ENCODE data around the gene CEP55. TPM values are rescaled to one million over a fixed set of nuclear protein-coding genes. Genes with fewer than 3 reads are reported as not detected.

The CEP55 gene
- total and polyA plus RNA-seq, 2 donors (not counting 1 experiment from before 2014, with no cell fraction given) = 16.1 to 19.0 TPM

DNA sequence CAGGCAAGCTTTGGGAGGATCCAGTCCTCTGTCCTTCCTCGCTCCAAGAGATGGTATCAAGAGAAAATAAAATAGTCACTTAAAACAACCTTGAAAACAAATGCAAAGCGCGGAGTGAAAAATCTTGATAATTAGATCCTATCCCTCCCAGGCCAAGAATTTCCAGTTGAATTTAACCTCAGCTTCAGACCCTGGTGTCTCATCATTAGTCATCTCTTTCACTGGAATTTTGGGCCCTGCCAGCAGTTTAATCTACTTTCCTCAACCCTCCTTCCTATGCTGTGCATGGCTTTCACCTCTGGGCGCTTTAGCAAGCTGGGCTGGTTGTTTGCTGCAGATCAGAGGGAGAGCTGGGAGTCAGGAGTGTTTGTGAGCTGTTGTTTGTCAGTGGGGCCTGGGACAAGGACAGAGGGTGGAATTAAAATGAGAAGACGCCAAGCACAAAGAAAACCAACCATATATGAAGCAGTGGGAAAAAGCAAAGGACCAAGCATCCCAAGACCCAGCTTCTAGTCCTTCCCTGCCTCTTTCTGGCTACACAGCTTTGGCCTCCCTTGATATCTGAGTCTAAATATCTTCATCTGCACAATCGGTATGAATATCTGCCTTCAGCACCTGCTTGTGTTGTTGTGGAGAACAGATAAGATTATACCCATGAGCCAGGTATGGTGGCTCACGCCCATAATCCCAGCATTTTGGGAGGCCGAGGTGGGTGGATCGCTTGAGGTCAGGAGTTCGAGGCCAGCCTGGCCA, 27.8 kb upstream of the CEP55 start:
- H3K36me3 ChIP-seq (ENCODE audit: control insufficient read depth, insufficient read depth, low read length) = peaks cover 5% of the 10 kb centered on the region
- H3K4me3 ChIP-seq (replicated peaks in 1 of 4; ENCODE audit: control extremely low read depth in 1 of 4, insufficient read depth in 1 of 4, low read depth in 3 of 4, low read length in 4 of 4) = peak overlapping the region in 2 of 4 experiments; percentile 15 to 24
- H3K4me1 ChIP-seq (ENCODE audit: control insufficient read depth, extremely low read depth, insufficient read depth, low read length) = peaks cover 76% of the 10 kb centered on the region
- H3K27me3 ChIP-seq (ENCODE audit: control insufficient read depth, insufficient read depth, low read length) = no peaks in the 10 kb centered on the region
- peaks cover 69% of the 10 kb centered on the region for H3K79me2 ChIP-seq (ENCODE audit: control insufficient read depth, insufficient read depth, low read length)
- no peak for TF ChIP-seq EZH2 (IDR thresholded peaks at IDR 0.05; ENCODE audit: low read length, missing control alignments)
- TF ChIP-seq, protein P1, sequence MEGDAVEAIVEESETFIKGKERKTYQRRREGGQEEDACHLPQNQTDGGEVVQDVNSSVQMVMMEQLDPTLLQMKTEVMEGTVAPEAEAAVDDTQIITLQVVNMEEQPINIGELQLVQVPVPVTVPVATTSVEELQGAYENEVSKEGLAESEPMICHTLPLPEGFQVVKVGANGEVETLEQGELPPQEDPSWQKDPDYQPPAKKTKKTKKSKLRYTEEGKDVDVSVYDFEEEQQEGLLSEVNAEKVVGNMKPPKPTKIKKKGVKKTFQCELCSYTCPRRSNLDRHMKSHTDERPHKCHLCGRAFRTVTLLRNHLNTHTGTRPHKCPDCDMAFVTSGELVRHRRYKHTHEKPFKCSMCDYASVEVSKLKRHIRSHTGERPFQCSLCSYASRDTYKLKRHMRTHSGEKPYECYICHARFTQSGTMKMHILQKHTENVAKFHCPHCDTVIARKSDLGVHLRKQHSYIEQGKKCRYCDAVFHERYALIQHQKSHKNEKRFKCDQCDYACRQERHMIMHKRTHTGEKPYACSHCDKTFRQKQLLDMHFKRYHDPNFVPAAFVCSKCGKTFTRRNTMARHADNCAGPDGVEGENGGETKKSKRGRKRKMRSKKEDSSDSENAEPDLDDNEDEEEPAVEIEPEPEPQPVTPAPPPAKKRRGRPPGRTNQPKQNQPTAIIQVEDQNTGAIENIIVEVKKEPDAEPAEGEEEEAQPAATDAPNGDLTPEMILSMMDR (conservative IDR thresholded peaks at IDR 0.05 in 1 of 2, IDR thresholded peaks at IDR 0.05 in 1 of 2; ENCODE audit: low read depth in 1 of 2, low read length in 2 of 2) = no peak
- H3K9ac ChIP-seq (ENCODE audit: insufficient read depth, low read length) = peak overlapping the region; percentile 28
- peak overlapping the region; percentile 93 for H3K27ac ChIP-seq (ENCODE audit: insufficient read depth, low read length)
- DNase-seq (ENCODE audit: low read depth in 2 of 2) = peak; percentile 93 to 96
- no peaks in the 10 kb centered on the region for H4K20me1 ChIP-seq (ENCODE audit: control insufficient read depth, extremely low read depth, insufficient read depth, low read length)
- peak overlapping the region; percentile 39 for H3K4me2 ChIP-seq (ENCODE audit: extremely low read depth, insufficient read depth, low read length)
- no peaks in the 10 kb centered on the region for H3K9me3 ChIP-seq (ENCODE audit: control insufficient read depth, insufficient read depth, low read depth, low read length)
- H2AFZ ChIP-seq (ENCODE audit: low read length) = no peak overlapping the region

DNA sequence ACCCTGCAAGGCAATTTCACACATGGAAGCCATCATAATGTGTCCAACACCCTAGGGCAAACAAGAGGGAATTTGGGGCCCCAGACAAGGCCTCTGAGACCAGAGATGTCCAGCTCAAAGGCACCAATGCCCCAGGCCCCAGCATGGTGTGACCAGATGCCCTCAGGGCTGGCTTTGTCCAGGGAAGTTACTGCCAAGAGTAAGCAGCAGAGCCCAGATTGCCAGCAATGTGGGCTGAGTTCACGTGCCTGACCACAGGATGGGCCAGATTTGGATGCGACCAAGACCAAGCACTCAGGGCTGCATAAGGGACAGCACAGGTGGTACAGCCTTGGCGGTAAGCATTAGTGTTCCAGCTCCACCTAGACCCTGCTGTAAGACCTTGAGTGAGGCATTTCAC, 27.0 kb upstream of the CEP55 start:
- peaks cover 5% of the 10 kb centered on the region for H3K36me3 ChIP-seq (ENCODE audit: control insufficient read depth, insufficient read depth, low read length)
- H3K27ac ChIP-seq (ENCODE audit: insufficient read depth, low read length) = peak overlapping the region; percentile 93
- H3K27me3 ChIP-seq (ENCODE audit: control insufficient read depth, insufficient read depth, low read length) = no peaks in the 10 kb centered on the region
- no peak overlapping the region for H2AFZ ChIP-seq (ENCODE audit: low read length)
- H3K9me3 ChIP-seq (ENCODE audit: control insufficient read depth, insufficient read depth, low read depth, low read length) = no peaks in the 10 kb centered on the region
- peaks cover 71% of the 10 kb centered on the region for H3K79me2 ChIP-seq (ENCODE audit: control insufficient read depth, insufficient read depth, low read length)
- H3K9ac ChIP-seq (ENCODE audit: insufficient read depth, low read length) = no peak overlapping the region
- peaks cover 78% of the 10 kb centered on the region for H3K4me1 ChIP-seq (ENCODE audit: control insufficient read depth, extremely low read depth, insufficient read depth, low read length)
- TF ChIP-seq, protein P1 (conservative IDR thresholded peaks at IDR 0.05 in 1 of 2, IDR thresholded peaks at IDR 0.05 in 1 of 2; ENCODE audit: low read depth in 1 of 2, low read length in 2 of 2) = no peak
- H4K20me1 ChIP-seq (ENCODE audit: control insufficient read depth, extremely low read depth, insufficient read depth, low read length) = no peaks in the 10 kb centered on the region
- H3K4me3 ChIP-seq (replicated peaks in 1 of 4; ENCODE audit: control extremely low read depth in 1 of 4, insufficient read depth in 1 of 4, low read depth in 3 of 4, low read length in 4 of 4) = no peak overlapping the region
- no peak for DNase-seq (ENCODE audit: low read depth in 2 of 2)
- no peak overlapping the region for H3K4me2 ChIP-seq (ENCODE audit: extremely low read depth, insufficient read depth, low read length)

DNA sequence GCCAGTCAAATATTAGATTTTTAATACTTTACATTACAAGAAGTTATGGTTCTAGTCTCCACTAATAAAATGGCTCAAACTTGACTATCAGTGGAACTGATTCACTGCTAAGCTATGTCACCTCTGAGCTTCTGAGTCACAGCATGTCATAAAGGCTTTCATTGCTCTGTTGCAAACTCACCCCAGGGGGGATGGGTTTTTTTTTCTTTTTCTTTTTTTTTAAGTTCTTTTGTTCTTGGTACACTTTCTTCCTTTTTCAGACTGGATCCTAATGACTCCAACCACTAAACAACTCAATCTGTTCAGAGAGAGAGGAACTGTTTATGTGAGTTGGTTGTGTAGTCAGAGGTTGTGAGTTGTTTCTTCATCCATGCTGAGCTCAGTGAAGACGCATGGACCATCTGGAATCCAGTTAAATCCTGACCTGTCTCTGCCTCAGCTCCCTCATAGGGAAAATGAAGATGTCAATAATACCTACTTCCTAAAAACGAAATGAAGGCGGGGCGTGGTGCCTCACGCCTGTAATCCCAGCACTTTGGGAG, 25.2 kb upstream of the CEP55 start:
- Histone ChIP-seq H3K27me3 (ENCODE audit: control insufficient read depth, insufficient read depth, low read length) (no peaks in the 10 kb centered on the region), H3K4me2 (ENCODE audit: extremely low read depth, insufficient read depth, low read length) (no peak overlapping the region), H3K27ac (ENCODE audit: insufficient read depth, low read length) (peak overlapping the region; percentile 93), H3K4me3 (replicated peaks in 1 of 4; ENCODE audit: control extremely low read depth in 1 of 4, insufficient read depth in 1 of 4, low read depth in 3 of 4, low read length in 4 of 4) (no peak overlapping the region), H3K36me3 (ENCODE audit: control insufficient read depth, insufficient read depth, low read length) (peaks cover 10% of the 10 kb centered on the region), H4K20me1 (ENCODE audit: control insufficient read depth, extremely low read depth, insufficient read depth, low read length) (no peaks in the 10 kb centered on the region), H3K4me1 (ENCODE audit: control insufficient read depth, extremely low read depth, insufficient read depth, low read length) (peaks cover 72% of the 10 kb centered on the region), H3K79me2 (ENCODE audit: control insufficient read depth, insufficient read depth, low read length) (peaks cover 71% of the 10 kb centered on the region), H3K9ac (ENCODE audit: insufficient read depth, low read length) (peak overlapping the region; percentile 25), H3K9me3 (ENCODE audit: control insufficient read depth, insufficient read depth, low read depth, low read length) (no peaks in the 10 kb centered on the region), H2AFZ (ENCODE audit: low read length) (no peak overlapping the region)
- peak; percentile 97 for DNase-seq (ENCODE audit: low read depth in 2 of 2)
- no peak for TF ChIP-seq EZH2 (IDR thresholded peaks at IDR 0.05; ENCODE audit: low read length, missing control alignments)
- TF ChIP-seq, protein P1 (conservative IDR thresholded peaks at IDR 0.05 in 1 of 2, IDR thresholded peaks at IDR 0.05 in 1 of 2; ENCODE audit: low read depth in 1 of 2, low read length in 2 of 2) = no peak
